H1 (cell line): ENCODE data around the gene ILK. TPM values are rescaled to one million over a fixed set of nuclear protein-coding genes. Genes with fewer than 3 reads are reported as not detected.

ENCODE experiments used
- CHD1 ChIP-seq: IDR thresholded peaks from 2 replicates; pipeline ENCODE4 v1.6.1; 2012; ENCODE audit warnings: low read depth, low read length, improper control_type of control experiment
- CHD2 ChIP-seq: IDR thresholded peaks from 2 replicates; pipeline ENCODE4 v1.6.1; 2012; ENCODE audit warnings: low read length, improper control_type of control experiment
- CTBP2 ChIP-seq: IDR thresholded peaks from 2 replicates; pipeline ENCODE4 v1.7.0; 2011; ENCODE audit warnings: borderline replicate concordance, mild to moderate bottlenecking, moderate library complexity, mixed read lengths, low read length; ENCODE audit not compliant: insufficient read depth, insufficient read length
- KDM4A ChIP-seq: IDR thresholded peaks from one replicate; pipeline ENCODE4 v1.7.1; 2012; ENCODE audit warnings: low read depth, mild to moderate bottlenecking, moderate library complexity, low read length, inconsistent platforms; ENCODE audit not compliant: severe bottlenecking
- RAD21 ChIP-seq, 2 experiments: IDR thresholded peaks in 1 of 2; conservative IDR thresholded peaks in 1 of 2; 2 replicates each; pipeline ENCODE4 v1.6.1; 2011; ENCODE audit warnings: low read depth in 2 of 2, low read length in 2 of 2, improper control_type of control experiment in 1 of 2, inconsistent platforms in 1 of 2, mild to moderate bottlenecking in 1 of 2, moderate library complexity in 1 of 2
- RFX5 ChIP-seq: IDR thresholded peaks from 2 replicates; pipeline ENCODE4 v1.6.1; 2011; ENCODE audit warnings: low read depth, low read length, improper control_type of control experiment, borderline replicate concordance
- TBP ChIP-seq: IDR thresholded peaks from 2 replicates; pipeline ENCODE4 v1.6.1; 2011; ENCODE audit warnings: low read depth, low read length, improper control_type of control experiment
- polyA plus RNA-seq, 7 experiments: library from polyadenylated mRNA; depleted of rRNA in 3 of 7; stranded (reverse) in 5 of 7; unstranded in 2 of 7; fragments of >200 nt in 5 of 7; fragments of 200-250 nt in 2 of 7; gene quantifications; 1 replicate in 5 of 7; 2 replicates in 1 of 7; 4 replicates in 1 of 7; pipeline versions ENCODE4 v1.2.1 to v1.2.3, GENCODE V29; 2011 to 2013; ENCODE audit warnings: missing spikeins in 2 of 7, mixed read lengths in 2 of 7
- total RNA-seq: library from RNA; stranded (reverse); fragmentation: NEBNext Ultra II Directional; extraction: Animal tissue kit (Norgen Biotek cat#: 25700); gene quantifications from 2 replicates; pipeline ENCODE4 v1.2.1, GENCODE V29; 2021
- TF ChIP-seq, protein P1 (sequence below): fragments of 300-600 bp; sonication (generic); IDR thresholded peaks from 2 replicates; pipeline ENCODE4 v1.7.1; 2012; ENCODE audit warnings: low read length, moderate library complexity, mild to moderate bottlenecking, inconsistent platforms; ENCODE audit not compliant: insufficient replicate concordance

Gene ILK
- total and polyA plus RNA-seq, 2 of the 8 experiments (the other 6 are each of a cell fraction or from before 2014, with no cell fraction given) = 91.4 to 132 TPM

DNA sequence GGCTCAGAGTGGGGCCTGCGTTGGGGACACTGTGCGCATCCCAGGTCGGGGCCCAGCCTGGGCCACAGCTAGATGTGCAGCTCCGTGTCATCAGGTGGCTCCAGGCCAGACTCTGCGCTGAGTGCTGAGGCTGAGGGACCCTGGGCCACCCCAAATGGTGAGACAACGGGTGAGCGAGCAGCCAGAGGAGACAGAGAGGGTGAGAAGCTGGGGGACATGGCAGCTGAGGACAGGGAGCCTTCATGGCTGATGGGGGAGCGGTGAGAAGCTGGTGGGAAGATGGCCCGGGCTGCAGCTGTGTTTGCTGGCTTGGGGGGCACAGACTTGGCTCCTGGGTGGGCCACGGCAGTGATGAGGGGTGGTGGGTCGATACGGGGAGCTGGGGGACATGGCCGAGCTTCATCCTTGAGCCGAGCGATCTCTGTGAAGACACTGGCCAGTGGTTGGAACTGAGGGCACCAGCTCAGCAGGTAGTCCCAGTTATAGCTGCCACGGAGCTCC lies 18.2 kb downstream of the ILK start (continued):
- TF ChIP-seq, protein P1, sequence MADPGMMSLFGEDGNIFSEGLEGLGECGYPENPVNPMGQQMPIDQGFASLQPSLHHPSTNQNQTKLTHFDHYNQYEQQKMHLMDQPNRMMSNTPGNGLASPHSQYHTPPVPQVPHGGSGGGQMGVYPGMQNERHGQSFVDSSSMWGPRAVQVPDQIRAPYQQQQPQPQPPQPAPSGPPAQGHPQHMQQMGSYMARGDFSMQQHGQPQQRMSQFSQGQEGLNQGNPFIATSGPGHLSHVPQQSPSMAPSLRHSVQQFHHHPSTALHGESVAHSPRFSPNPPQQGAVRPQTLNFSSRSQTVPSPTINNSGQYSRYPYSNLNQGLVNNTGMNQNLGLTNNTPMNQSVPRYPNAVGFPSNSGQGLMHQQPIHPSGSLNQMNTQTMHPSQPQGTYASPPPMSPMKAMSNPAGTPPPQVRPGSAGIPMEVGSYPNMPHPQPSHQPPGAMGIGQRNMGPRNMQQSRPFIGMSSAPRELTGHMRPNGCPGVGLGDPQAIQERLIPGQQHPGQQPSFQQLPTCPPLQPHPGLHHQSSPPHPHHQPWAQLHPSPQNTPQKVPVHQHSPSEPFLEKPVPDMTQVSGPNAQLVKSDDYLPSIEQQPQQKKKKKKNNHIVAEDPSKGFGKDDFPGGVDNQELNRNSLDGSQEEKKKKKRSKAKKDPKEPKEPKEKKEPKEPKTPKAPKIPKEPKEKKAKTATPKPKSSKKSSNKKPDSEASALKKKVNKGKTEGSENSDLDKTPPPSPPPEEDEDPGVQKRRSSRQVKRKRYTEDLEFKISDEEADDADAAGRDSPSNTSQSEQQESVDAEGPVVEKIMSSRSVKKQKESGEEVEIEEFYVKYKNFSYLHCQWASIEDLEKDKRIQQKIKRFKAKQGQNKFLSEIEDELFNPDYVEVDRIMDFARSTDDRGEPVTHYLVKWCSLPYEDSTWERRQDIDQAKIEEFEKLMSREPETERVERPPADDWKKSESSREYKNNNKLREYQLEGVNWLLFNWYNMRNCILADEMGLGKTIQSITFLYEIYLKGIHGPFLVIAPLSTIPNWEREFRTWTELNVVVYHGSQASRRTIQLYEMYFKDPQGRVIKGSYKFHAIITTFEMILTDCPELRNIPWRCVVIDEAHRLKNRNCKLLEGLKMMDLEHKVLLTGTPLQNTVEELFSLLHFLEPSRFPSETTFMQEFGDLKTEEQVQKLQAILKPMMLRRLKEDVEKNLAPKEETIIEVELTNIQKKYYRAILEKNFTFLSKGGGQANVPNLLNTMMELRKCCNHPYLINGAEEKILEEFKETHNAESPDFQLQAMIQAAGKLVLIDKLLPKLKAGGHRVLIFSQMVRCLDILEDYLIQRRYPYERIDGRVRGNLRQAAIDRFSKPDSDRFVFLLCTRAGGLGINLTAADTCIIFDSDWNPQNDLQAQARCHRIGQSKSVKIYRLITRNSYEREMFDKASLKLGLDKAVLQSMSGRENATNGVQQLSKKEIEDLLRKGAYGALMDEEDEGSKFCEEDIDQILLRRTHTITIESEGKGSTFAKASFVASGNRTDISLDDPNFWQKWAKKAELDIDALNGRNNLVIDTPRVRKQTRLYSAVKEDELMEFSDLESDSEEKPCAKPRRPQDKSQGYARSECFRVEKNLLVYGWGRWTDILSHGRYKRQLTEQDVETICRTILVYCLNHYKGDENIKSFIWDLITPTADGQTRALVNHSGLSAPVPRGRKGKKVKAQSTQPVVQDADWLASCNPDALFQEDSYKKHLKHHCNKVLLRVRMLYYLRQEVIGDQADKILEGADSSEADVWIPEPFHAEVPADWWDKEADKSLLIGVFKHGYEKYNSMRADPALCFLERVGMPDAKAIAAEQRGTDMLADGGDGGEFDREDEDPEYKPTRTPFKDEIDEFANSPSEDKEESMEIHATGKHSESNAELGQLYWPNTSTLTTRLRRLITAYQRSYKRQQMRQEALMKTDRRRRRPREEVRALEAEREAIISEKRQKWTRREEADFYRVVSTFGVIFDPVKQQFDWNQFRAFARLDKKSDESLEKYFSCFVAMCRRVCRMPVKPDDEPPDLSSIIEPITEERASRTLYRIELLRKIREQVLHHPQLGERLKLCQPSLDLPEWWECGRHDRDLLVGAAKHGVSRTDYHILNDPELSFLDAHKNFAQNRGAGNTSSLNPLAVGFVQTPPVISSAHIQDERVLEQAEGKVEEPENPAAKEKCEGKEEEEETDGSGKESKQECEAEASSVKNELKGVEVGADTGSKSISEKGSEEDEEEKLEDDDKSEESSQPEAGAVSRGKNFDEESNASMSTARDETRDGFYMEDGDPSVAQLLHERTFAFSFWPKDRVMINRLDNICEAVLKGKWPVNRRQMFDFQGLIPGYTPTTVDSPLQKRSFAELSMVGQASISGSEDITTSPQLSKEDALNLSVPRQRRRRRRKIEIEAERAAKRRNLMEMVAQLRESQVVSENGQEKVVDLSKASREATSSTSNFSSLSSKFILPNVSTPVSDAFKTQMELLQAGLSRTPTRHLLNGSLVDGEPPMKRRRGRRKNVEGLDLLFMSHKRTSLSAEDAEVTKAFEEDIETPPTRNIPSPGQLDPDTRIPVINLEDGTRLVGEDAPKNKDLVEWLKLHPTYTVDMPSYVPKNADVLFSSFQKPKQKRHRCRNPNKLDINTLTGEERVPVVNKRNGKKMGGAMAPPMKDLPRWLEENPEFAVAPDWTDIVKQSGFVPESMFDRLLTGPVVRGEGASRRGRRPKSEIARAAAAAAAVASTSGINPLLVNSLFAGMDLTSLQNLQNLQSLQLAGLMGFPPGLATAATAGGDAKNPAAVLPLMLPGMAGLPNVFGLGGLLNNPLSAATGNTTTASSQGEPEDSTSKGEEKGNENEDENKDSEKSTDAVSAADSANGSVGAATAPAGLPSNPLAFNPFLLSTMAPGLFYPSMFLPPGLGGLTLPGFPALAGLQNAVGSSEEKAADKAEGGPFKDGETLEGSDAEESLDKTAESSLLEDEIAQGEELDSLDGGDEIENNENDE = no peak
- no peak for TF ChIP-seq RAD21 (IDR thresholded peaks at IDR 0.05 in 1 of 2, conservative IDR thresholded peaks at IDR 0.05 in 1 of 2; ENCODE audit: low read depth in 2 of 2, low read length in 2 of 2)
- no peak for TF ChIP-seq CHD2
- TF ChIP-seq TBP = no peak
- no peak for TF ChIP-seq CTBP2
- TF ChIP-seq CHD1 = no peak
- TF ChIP-seq RFX5 = no peak
- TF ChIP-seq KDM4A = no peak
